ENCODE measurements around the gene UGT1A8. TPM values are rescaled to one million over a fixed set of nuclear protein-coding genes. Genes with fewer than 3 reads are reported as not detected.
"Not testable (repeated sequence)": the region's sequence is repeated elsewhere in the genome, so short reads cannot be mapped to it uniquely, and the experiment has no call there.

The UGT1A8 gene
- total RNA-seq, 4 donors from 2014 or later, result not detected

DNA sequence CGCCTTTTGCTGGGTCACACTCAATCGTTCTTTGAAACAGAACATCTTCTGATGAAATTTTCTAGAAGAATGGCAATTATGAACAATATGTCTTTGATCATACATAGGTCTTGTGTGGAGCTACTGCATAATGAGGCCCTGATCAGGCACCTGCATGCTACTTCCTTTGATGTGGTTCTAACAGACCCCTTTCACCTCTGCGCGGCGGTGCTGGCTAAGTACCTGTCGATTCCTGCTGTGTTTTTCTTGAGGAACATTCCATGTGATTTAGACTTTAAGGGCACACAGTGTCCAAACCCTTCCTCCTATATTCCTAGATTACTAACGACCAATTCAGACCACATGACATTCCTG, 95.8 kb downstream of the UGT1A8 start:
- intact Hi-C loops (cut with DNase I), result no loop called here
- no peak overlapping the region for H3K4me3 ChIP-seq

DNA sequence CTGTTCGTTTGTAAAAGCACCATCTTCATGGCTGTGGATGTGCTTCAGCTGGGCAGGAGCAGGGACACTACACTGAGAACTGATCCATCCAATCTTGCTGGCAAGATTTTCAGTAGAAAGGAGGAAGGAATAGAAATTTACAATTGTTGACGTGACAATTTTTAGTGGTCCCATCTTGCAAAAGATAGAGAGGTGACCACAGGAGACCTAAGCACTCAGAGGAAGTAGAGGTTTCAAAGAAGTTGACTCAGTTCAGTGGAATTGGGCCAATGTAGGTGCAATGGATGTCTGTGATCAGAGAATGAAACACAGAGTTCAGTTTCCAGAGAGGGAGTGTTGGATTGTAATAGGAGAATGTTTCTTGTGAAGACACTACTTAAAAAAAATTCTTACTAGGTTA, 96.7 kb downstream of the UGT1A8 start:
- DNase-seq (ENCODE audit: extremely low spot score), result no peak
- TF ChIP-seq POLR2AphosphoS5 (IDR thresholded peaks at IDR 0.05) (no peak), EP300 (IDR thresholded peaks at IDR 0.05) (no peak), POLR2A (IDR thresholded peaks at IDR 0.05; ENCODE audit: low read depth) (no peak)
- TF ChIP-seq, protein P1, sequence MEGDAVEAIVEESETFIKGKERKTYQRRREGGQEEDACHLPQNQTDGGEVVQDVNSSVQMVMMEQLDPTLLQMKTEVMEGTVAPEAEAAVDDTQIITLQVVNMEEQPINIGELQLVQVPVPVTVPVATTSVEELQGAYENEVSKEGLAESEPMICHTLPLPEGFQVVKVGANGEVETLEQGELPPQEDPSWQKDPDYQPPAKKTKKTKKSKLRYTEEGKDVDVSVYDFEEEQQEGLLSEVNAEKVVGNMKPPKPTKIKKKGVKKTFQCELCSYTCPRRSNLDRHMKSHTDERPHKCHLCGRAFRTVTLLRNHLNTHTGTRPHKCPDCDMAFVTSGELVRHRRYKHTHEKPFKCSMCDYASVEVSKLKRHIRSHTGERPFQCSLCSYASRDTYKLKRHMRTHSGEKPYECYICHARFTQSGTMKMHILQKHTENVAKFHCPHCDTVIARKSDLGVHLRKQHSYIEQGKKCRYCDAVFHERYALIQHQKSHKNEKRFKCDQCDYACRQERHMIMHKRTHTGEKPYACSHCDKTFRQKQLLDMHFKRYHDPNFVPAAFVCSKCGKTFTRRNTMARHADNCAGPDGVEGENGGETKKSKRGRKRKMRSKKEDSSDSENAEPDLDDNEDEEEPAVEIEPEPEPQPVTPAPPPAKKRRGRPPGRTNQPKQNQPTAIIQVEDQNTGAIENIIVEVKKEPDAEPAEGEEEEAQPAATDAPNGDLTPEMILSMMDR (IDR thresholded peaks at IDR 0.05), result no peak
- Histone ChIP-seq H3K4me1 (no peaks in the 10 kb centered on the region), H3K27ac (replicated peaks in 1 of 4) (no peak overlapping the region), H3K4me3 (no peak overlapping the region), H3K27me3 (peaks cover 0 to 32% (median 0%) of the 10 kb centered on the region in 4 donors), H3K9me3 (no peaks in the 10 kb centered on the region), H3K36me3 (no peaks in the 10 kb centered on the region)
- WGBS, result 87% methylated on average over 2 of the region's 2 CpGs
- intact Hi-C loops (cut with DNase I), result no loop called here

More for the DNA sequence above, 95.8 kb downstream of the UGT1A8 start:
- Histone ChIP-seq H3K27me3 (peaks cover 0 to 32% (median 0%) of the 10 kb centered on the region in 4 donors), H3K36me3 (no peaks in the 10 kb centered on the region), H3K4me1 (no peaks in the 10 kb centered on the region), H3K27ac (replicated peaks in 1 of 4) (no peak overlapping the region), H3K9me3 (no peaks in the 10 kb centered on the region)
- DNase-seq (ENCODE audit: extremely low spot score), result no peak
- TF ChIP-seq, protein P1 (IDR thresholded peaks at IDR 0.05), result no peak
- no peak for TF ChIP-seq POLR2AphosphoS5 (IDR thresholded peaks at IDR 0.05)
- 86% methylated on average over 7 of the region's 7 CpGs for WGBS

DNA sequence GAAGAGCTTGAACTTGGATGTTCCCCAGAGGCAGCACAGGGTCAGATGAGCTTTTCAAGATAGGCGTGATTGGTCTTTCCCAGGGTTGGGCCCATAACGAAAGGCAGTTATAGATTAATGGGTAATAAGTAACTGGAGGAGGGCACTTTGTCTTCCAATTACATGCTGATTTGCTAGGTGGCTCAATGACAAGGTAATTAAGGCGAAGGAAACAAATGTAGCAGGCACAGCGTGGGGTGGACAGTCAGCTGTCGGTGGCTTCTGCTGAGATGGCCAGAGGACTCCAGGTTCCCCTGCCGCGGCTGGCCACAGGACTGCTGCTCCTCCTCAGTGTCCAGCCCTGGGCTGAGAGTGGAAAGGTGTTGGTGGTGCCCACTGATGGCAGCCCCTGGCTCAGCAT, 101.1 kb downstream of the UGT1A8 start, which contains the start of gene UGT1A4:
UGT1A4 (plus strand) TSS at position 185 of the 400 bp plus-strand sequence; CDS start at position 270, 85 bp downstream.
- TF ChIP-seq POLR2A (IDR thresholded peaks at IDR 0.05; ENCODE audit: low read depth), result no peak
- TF ChIP-seq EP300 (IDR thresholded peaks at IDR 0.05), result no peak
- TF ChIP-seq, protein P1 (IDR thresholded peaks at IDR 0.05), result no peak
- no peak for TF ChIP-seq POLR2AphosphoS5 (IDR thresholded peaks at IDR 0.05)
- H3K27ac ChIP-seq (replicated peaks in 1 of 4), result no peak within 1 kb of the TSS
- WGBS, result 78% methylated on average over 7 of the region's 7 CpGs
- DNase-seq (ENCODE audit: extremely low spot score), result no peak
- H3K4me1 ChIP-seq, result no peaks in the 10 kb centered on the region
- intact Hi-C loops (cut with DNase I), result no loop called here
- no peak within 1 kb of the TSS for H3K4me3 ChIP-seq
- H3K36me3 ChIP-seq, result no peaks in the 10 kb centered on the region
- peaks cover 0 to 20% (median 0%) of the 10 kb centered on the region in 4 donors for H3K27me3 ChIP-seq
- H3K9me3 ChIP-seq, result no peaks in the 10 kb centered on the region

DNA sequence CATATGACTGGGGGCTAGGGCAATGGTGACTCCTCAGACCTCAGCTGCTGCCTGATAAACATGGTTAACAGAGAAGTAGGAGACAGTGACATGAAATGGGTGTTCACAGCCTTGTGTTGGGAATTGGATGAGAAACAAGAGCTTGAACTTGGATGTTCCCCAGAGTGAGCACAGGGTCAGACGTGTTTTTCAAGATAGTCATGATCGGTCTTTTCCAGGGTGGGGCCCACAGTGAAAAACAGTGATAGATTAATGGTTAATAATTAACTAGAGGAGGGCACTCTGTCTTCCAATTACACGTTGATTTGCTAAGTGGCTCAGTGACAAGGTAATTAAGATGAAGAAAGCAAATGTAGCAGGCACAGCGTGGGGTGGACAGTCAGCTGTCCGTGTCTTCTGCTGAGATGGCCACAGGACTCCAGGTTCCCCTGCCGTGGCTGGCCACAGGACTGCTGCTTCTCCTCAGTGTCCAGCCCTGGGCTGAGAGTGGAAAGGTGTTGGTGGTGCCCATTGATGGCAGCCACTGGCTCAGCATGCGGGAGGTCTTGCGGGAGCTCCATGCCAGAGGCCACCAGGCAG, 111.4 kb downstream of the UGT1A8 start, which contains the start of gene UGT1A3:
UGT1A3 (plus strand) TSS at position 320 of the 579 bp plus-strand sequence; CDS start at position 405, 85 bp downstream.
- WGBS, result 87% methylated on average over 8 of the region's 8 CpGs
- no peak within 1 kb of the TSS for H3K27ac ChIP-seq (replicated peaks in 1 of 4)
- peaks cover 0 to 10% (median 0%) of the 10 kb centered on the region in 4 donors for H3K27me3 ChIP-seq
- H3K36me3 ChIP-seq, result no peaks in the 10 kb centered on the region
- TF ChIP-seq EP300 (IDR thresholded peaks at IDR 0.05) (no peak), POLR2A (IDR thresholded peaks at IDR 0.05; ENCODE audit: low read depth) (no peak), POLR2AphosphoS5 (IDR thresholded peaks at IDR 0.05) (no peak)
- TF ChIP-seq, protein P1 (IDR thresholded peaks at IDR 0.05), result no peak
- no peak within 1 kb of the TSS for H3K4me3 ChIP-seq
- no peak for DNase-seq (ENCODE audit: extremely low spot score)
- no peaks in the 10 kb centered on the region for H3K9me3 ChIP-seq
- intact Hi-C loops (cut with DNase I), result no loop called here
- H3K4me1 ChIP-seq, result no peaks in the 10 kb centered on the region

DNA sequence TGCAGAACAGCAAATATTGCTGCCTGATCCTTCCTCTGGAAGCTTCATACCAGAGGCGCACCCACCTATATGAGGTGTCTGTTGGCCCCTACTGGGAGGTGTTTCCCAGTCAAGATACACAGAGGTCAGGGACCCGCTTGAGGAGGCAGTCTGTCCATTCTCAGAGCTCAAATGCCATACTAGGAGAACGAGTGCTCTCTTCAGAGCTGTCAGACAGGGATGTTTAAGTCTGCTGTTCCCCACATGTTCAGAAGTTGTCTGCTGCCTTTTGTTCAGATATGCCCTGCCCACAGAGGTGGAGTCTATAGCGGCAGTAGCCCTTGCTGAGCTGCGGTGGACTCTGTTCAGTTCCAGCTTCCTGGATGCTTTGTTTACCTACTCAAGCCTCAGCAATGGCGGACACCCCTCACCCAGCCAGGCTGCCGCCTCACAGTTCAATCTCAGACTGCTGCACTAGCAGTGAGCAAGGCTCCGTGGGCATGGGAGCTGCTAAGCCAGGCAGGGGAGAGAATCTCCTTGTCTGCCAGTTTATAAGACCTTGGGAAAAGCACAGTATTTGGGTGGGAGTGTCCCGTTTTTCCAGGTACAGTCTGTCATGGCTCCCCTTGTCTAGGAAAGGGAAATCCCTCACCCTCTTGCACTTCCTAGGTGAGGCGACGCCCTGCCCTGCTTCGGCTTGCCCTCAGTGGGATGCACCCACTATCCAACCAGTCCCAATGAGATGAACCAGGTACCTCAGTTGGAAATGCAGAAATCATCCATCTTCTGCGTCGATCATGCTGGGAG, 119.6 kb downstream of the UGT1A8 start:
- intact Hi-C loops (cut with DNase I); H3K27ac ChIP-seq (replicated peaks in 1 of 4): not testable (repeated sequence)
- WGBS, result 84% methylated on average over 13 of the region's 14 CpGs

More for the DNA sequence above, 119.6 kb downstream of the UGT1A8 start:
- not testable (repeated sequence) for H3K9me3 ChIP-seq; DNase-seq (ENCODE audit: extremely low spot score); H3K4me3 ChIP-seq; H3K27me3 ChIP-seq; H3K36me3 ChIP-seq; H3K4me1 ChIP-seq

All from esophagus muscularis mucosa (tissue), 4 donors.